Mammary epithelial cell (primary cell): ENCODE data around the gene OTUD7B.

Experiments used
- EZH2 ChIP-seq: IDR thresholded peaks from 2 replicates; pipeline ENCODE4 v1.6.1; 2012; ENCODE audit warnings: low read length, inconsistent platforms, borderline replicate concordance
- TF ChIP-seq, protein P1 (sequence below), 2 donors: IDR thresholded peaks in 1 of 2; conservative IDR thresholded peaks in 1 of 2; 2 replicates each; pipeline ENCODE4 v1.5.1; 2011 to 2012; ENCODE audit warnings: inconsistent platforms in 2 of 2, low read length in 2 of 2, mild to moderate bottlenecking in 2 of 2, control low read depth in 1 of 2, low read depth in 1 of 2; ENCODE audit not compliant: insufficient read depth in 1 of 2; ENCODE audit errors: extremely low read depth in 1 of 2

DNA sequence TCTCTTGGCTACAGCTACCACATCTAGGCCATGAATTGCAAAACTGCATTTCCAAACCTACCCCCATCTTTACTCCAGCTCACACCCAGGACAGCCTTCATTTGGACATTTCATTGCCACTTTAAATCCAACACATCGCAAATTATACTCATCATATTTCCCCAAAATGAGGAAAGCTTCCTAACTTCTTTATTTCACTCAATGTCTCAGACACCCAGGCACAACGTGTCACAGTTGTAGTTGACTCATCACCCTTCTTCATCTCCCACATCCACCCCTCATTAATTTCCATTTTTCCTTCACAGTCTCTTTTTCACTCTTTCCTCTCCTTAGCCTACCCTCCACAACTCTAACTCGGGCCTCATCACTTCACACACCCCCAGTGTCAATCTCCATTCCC lies 6.7 kb downstream of the OTUD7B start:
- TF ChIP-seq, protein P1, sequence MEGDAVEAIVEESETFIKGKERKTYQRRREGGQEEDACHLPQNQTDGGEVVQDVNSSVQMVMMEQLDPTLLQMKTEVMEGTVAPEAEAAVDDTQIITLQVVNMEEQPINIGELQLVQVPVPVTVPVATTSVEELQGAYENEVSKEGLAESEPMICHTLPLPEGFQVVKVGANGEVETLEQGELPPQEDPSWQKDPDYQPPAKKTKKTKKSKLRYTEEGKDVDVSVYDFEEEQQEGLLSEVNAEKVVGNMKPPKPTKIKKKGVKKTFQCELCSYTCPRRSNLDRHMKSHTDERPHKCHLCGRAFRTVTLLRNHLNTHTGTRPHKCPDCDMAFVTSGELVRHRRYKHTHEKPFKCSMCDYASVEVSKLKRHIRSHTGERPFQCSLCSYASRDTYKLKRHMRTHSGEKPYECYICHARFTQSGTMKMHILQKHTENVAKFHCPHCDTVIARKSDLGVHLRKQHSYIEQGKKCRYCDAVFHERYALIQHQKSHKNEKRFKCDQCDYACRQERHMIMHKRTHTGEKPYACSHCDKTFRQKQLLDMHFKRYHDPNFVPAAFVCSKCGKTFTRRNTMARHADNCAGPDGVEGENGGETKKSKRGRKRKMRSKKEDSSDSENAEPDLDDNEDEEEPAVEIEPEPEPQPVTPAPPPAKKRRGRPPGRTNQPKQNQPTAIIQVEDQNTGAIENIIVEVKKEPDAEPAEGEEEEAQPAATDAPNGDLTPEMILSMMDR (conservative IDR thresholded peaks at IDR 0.05 in 1 of 2, IDR thresholded peaks at IDR 0.05 in 1 of 2; ENCODE audit: extremely low read depth in 1 of 2, insufficient read depth in 1 of 2, low read depth in 1 of 2, low read length in 2 of 2): no peak
- no peak for TF ChIP-seq EZH2
